Muscle of back (tissue), 11 donors: ENCODE measurements around the gene IMPA2. TPM values are rescaled to one million over a fixed set of nuclear protein-coding genes. Genes with fewer than 3 reads are reported as not detected.
"Not testable (repeated sequence)": the region's sequence is repeated elsewhere in the genome, so short reads cannot be mapped to it uniquely, and the experiment has no call there.

ENCODE experiments used
- DNase-seq, 3 donors: peaks; one replicate each; pipeline versions ENCODE4 v3.0.0 to v3.0.0-alpha.2; 2013
- polyA plus RNA-seq, 10 donors: library from polyadenylated mRNA; unstranded; fragments of 120-200 nt; gene quantifications; one replicate each; pipeline ENCODE4 v1.2.1, GENCODE V29; 2013; ENCODE audit not compliant: insufficient read length in 10 of 10

Gene IMPA2
- polyA plus RNA-seq, 10 donors = 17.9 to 26.0 (median 19.7) TPM

DNA sequence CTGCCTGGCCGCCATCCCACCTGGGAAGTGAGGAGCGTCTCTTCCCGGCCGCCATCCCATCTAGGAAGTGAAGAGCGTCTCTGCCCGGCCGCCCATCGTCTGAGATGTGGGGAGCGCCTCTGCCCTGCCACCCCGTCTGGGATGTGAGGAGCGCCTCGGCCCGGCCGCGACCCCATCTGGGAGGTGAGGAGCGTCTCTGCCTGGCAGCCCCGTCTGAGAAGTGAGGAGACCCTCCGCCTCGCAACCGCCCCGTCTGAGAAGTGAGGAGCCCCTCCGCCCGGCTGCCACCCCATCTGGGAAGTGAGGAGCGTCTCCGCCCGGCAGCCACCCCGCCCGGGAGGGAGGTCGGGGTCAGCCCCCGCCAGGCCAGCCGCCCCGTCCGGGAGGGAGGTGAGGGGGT lies 21.7 kb upstream of the IMPA2 start:
- DNase-seq = not testable (repeated sequence)

DNA sequence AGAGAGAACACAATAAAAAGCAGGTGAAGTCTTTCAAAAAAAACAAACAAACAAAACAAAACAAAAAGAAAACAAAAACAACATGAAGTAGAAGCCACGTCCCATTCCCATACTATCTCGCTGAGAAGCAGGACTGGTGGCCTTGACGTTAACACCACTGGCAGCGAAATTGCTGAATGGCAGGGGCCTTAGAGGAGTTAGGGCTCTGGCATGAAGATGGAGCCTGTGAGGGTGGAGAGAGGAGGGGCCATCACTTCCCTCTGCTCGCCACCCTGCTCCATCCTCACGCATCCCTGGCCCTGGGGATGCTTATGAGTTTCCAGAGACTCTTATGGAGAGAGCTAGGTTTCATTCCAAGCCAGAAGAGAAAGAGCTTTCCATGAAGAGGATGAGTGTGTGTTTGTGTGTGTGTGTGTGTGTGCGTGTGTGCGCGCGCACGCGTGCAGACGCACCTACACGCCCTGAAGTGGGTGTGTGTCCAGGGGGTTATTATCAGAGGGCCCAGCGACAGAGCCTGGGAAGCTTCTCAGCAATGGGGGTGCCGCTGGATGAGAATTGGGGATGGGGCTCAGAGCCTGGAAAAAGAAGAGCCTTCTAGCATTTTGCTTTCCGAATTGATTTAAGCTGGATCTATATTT lies 20.4 kb upstream of the IMPA2 start:
- DNase-seq = no peak

DNA sequence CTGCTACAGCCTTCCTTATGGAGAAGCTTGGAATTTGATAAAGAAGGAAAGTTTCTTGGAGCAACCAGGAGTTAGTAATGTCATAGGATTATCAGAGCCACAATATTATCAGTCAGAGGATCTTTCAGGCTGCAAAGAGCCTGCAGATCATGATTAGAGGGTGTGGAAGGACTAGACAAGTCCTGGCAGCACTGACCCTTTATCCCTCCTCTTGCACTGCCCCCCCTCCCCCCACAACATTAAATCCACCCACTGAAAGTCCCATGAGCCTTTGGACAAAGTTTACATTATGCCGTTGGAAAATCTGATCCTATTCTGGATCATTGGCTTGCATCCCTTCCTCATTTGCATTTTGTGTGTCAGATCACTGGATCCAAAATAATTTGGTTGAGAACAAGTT lies 18.7 kb upstream of the IMPA2 start:
- peak in 1 of 3 donors; percentile 59 for DNase-seq

DNA sequence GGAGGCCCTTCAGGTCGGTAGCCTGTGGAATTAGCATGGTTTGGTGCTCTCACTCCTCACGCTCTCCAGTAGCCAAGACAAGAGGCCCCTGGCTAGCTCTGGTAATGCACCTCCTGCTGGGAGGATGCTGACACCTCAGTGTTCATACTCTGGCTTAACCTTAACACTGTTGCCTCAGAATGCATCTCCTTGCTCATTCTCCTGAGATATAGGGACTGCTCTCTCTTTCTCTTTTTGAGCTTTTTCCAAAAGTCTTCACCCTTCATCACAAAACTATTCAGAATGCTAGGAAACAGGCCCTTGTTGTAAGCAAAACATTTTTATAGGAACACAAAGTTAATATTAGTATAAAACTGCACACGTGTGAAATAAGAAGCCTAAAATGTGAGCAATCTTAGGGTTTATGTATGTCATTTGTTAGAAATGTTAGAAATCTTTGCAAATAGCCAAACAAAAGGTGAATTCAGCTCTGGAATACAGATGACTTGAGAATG lies 17.3 kb upstream of the IMPA2 start:
- DNase-seq = peak in 1 of 3 donors; percentile 33

DNA sequence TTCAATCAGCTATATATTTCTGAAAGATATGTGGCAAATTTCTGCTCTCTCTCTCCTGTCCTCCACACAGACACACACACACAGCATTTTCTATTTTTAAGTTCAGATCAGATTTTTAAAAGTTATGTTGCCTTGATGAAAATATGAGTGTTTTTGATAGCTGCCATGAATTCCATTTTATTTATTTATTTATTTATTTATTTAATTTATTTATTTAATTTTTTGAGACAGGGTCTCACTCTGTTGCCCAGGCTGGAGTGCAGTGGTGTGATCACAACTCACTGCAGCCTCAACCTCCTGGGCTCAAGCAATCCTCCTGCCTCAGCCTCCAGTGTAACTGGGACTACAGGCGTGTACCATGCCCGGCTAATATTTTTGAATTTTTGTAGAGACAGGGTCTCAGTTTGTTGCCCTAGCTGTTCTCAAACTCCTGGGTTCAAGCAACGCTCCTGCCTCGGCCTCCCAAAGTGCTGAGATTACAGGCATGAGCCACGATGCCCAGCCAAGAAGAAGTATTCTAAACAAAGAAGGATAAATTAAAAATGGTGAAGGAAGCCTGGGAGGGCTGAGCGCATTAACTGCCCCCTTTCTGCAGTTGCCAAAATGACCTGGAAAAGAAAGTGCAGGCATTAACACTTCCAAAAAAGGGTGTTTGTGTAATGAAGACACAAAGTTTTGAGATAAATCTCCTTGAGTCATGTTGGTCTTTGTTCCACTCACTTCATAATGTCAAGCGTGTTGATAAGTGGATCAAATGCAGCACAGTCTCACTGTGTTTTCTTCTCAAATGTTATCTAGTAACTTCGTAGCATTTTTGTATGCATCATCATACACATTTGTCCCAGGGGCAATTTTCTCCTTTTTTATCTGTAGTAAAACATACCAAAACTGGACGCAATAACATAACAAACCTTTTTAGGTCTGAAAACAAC lies 11.1 kb upstream of the IMPA2 start:
- no peak for DNase-seq

DNA sequence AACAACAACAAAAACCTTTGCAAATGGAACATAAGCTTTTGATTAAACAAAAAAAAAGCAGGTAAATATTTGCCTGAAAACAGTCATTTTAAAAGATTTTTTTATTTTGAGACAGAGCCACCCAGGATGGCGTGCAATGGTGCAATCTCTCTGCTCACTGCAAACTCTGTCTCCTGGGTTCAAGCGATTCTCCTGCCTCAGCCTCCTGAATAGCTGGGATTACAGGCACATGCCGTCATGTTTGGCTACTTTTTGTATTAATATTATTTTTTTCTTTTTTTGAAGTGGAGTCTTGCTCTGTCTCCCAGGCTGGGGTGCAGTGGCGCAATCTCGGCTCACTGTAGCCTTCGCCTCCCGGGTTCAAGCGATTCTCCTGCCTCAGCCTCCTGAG lies 10.5 kb upstream of the IMPA2 start:
- not testable (repeated sequence) for DNase-seq

DNA sequence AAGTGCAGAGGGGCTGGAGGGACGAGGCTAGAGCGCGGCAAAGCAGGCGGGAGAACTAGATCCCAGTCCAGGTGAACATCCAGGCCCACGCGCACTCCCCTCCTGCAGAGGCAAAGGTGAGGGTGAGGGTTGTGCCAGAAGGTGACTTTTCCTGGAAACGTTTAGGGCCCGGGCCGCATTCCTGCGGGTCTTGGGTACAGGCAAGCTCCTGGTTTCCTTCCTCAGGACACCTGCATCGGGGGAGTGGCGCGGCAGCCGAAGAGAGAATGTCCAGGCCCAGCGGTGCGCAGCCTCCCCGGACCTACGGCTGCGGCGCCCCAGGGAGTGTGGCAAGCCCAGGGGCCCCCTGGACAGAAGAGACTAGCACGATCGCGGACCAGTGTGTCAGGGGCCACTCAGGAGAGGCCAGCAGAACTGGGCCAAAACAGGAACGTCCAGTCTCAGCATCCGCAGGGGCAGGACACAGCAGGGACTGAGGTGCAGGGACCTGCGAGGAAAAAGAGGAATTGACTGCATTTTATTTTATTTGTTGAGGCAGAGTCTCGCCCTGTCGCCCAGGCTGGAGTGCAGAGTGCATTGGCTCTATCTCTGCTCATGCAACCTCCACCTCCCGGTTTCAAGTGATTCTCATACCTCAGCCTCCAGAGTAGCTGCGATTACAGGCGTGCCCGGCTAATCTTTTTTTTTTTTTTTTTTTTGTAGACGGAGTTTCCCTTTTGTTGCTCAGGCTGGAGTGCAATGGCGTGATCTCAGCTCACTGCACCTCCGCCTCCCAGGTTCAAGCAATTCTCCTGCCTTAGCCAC lies 8.7 kb upstream of the IMPA2 start:
- DNase-seq = no peak

DNA sequence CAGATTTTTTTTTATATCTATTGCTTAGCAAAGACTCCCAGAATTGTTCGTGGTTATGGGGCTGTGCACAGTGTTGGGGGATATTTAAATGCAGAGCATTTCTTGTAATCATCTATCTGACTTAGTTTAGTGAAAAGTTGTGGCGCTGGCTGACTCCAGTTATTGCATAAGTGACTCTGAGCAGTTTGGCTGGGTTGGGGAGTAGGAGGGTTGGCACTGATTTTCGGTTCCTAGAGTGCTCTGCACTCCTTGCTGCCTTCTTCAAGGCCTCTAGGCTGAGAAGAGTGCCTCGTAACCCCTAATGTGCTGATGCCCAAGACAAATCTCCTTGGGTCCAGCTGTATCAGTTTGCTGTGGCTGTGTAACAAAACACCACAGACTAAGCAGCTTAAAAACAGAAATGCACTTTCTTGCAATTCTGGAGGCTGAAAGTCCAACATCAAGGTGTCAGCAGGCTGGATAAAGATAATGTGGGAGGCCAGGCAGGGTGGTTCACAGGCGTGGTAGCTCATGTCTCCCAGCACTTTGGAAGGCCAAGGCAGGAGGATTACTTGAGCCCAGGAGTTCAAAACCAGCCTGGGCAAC lies 6.5 kb upstream of the IMPA2 start:
- no peak for DNase-seq

DNA sequence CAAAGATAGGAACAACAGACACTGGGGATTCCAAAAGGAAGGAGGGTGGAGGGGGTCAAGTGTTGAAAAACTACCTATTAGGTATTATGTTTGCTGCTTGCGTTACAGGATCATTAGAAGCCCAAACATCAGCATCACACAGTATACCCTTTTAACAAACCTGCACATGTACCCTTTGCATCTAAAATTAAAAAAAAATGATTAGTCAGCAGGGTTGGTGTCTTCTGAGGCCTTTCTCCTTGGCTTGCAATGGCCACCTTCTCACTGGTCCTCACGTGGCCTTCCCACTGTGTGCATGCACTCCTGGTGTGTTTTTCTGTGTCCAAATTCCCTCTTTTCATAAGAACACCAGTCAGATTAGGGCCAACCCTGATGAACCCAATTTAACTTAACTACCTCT lies 5.6 kb upstream of the IMPA2 start:
- no peak for DNase-seq

DNA sequence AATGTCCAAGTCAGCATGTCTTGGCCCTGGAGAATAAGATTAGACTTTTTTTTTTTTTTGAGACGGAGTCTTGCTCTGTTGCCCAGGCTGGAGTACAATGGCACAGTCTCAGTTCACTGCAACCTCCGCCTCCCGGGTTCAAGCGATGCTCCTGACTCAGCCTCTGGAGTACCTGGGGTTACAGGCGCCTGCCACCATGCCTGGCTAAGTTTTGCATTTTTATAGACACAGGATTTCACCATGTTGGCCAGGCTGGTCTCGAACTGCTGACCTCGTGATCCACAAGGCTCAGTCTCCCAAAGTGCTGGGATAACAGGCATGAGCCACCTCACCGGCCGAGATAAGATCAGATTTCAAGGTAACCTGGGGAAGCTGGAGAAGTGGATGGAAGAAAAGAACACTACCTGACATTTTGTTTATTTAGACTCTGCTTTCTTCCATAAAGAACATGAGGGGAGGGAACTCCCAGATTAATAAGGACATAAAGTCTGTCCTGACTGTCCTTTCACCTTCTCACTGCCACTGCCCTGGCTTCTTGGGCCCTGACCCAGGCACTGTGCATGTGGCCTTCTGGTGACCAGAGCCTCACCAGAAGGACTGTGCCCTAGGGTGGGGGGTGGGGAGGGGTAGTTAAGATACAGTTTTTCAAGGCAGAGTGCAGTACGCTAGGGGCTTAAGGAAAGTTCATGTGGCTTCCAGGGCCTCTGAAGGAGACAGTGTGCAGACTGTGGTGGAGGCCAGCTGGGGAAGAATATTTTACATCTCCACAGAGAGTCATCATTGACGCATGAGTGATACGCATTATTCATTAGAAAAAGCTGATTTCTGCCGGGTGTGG lies 4.8 kb upstream of the IMPA2 start:
- DNase-seq = peak; percentile 66 to 79 (median 78)

DNA sequence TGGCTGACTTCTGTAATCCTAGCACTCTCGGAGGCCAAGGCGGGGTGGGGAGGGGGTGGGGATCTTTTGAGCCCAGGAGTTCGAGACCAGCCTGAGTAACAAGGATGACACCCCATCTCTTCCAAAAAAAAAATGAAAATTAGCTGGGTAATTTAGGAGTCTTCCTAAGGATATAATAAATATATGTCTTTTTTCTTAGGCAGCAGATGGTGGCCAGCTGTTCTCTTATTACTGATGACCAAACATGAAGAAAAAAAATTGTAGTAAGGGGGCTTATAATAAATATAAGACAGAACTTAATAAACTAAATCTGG lies 4.2 kb upstream of the IMPA2 start:
- no peak for DNase-seq

DNA sequence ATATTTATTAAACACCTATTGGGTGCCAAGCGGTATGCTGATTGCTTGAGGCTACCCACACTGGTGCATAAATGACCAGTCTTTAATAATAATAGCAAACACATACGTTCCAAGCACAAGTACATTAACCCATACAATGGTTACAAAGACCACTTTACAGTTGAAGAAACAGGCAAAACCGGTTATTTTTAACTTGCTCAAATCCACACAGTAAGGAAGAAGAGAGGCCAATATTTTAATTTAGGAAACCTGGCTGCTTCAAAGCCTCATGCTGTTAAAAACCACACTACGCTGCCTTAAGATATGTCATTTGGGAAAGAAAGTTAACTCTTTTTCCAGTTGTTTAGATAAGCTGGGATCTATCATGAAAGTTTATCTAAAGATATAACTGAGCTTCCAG lies 2.4 kb upstream of the IMPA2 start:
- no peak for DNase-seq

DNA sequence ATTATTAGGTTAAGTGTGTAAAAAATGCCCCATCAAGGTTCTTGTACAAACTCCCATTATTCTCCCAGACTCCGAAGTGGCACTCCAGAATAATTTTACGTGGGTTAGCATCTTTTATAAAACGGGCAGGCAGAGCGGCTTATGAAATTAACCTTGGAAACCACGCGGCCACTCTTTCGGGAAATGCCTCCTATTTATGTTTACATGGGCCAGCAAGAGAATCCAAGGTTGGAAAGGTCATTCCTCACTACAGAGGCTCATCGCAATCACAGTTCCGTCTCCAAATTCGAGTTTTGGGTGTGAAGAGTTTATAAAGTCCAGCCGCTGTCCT lies 1.2 kb upstream of the IMPA2 start:
- DNase-seq = no peak

DNA sequence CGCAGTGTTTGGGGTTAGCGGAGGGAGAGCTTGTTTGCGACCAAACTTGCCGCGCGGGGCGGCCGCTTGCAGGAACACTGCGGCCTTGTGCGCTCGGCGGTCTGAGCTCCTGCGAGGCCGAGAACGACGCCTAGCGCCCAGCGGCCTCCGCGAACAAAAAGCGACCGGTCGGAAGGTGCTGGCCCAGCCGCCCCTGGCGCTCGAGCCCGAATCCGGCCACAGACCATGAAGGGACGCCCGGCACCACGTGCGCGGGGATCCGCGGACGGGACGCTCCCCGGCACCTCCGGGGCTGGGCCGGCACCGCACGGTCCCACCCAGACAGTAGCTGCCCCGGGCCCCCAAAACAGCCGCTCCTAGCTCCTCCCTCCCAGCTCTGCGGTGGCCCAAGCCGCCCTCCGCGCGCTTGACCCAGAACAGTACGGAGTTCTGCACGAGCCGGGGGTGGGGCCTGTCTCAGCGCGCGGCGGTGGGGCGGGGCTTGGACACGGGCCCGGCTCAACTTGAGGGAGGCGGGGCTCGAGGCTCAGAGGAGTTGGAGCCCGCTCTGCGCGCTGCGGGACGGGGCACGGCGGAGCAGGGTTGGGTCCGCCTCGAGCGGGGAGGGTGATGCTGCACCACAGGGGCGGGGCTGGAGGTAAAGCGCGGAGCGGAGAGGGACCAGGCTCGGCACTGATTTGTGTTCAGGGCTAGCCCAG lies 664 bp upstream of the IMPA2 start:
- peak; percentile 94 to 98 (median 98) for DNase-seq

DNA sequence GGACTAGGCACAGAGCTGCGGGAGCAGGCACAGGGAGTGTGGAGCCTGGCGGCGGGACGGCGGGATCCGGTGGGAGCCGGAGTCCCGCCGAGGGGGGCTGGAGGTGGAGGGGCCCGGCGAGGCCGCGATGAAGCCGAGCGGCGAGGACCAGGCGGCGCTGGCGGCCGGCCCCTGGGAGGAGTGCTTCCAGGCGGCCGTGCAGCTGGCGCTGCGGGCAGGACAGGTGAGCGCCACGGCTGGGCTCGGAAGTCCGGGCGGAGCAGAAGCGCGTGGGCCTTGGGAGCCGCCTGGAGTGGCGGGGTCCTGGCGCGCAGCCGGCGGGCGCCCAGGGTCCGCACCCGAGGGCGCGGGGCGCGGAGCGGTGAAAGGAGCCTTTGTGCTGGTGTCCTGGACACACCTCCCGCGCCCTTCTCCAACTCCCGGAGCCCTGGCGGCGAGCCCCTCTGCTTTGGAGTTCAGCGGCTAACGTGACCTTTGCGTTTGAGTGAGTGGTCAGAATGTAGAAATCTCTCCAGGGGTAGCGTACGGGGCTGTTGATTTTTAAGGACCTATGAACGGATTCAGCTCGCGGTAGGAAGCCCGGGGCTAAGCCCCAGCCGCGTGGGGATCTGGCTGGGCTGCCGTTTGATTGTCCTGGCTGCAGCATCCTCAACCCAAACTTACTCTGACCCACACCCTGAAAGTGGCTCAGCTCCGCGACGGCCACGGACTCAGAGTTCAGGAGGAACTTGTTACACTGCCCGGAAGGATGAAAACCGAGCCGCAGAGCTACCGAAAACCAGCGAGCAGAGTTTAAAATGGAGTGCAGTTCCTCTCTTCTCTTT lies 448 bp downstream of the IMPA2 start:
- peak in 2 of 3 donors; percentile 51 to 76 for DNase-seq

DNA sequence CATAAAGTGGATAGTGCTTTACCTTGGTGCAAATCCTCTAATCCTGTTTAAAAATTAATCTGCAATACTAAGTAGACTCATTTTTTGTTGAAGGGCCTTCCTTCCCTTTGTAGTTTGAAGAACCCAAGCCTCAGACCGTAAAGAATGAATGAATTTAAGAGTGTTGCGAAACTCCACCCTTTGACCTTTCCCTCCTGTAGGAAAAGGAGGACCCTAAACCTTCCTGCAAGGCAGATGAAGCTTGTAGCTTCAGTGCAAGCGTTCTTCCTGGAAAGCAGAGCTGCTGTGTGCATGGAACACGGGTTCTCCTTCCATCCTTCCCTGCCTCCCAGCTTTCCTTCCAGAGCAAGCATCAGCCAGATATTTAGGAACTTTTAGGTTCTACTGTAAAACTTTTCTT lies 1.7 kb downstream of the IMPA2 start:
- DNase-seq = no peak

DNA sequence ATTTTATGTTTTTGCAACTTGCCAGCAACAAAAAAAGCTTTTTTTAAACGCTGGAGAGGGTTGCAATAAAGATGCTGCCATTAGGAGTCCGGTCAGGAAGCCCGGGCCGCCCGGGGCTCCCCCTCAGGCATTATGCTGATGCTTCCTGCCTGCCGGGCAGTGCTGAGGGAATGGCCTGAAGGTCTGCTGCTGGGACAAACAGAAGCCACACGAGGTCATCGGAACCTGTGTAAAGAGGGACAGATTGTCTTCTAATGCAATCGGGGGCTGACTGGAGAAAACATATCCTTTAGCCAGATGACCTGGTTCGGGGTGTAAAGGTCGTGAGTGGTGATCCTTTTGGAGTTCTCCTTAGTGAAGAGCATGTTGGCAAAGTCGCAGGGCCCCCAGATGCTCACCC lies 2.3 kb downstream of the IMPA2 start:
- no peak for DNase-seq

DNA sequence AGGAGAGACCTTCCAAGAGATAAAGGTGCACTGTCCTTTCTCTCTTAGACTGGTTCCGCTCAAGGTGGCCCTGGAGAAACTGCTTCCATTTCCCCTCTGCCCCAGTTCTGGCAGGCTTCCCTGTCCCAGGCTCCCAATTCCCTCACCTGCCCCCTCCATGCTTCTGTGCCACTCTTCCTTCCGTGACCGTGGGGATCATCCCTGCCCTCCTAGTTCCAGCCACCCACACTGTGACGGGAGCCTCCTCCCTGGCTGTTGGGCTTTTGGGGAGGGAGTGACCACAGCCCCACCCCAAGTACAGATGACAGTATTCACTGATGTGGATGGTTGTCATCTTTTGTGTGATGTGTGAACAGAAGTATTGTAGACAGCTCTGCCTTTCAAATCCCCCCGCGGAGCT lies 2.8 kb downstream of the IMPA2 start:
- DNase-seq = no peak

DNA sequence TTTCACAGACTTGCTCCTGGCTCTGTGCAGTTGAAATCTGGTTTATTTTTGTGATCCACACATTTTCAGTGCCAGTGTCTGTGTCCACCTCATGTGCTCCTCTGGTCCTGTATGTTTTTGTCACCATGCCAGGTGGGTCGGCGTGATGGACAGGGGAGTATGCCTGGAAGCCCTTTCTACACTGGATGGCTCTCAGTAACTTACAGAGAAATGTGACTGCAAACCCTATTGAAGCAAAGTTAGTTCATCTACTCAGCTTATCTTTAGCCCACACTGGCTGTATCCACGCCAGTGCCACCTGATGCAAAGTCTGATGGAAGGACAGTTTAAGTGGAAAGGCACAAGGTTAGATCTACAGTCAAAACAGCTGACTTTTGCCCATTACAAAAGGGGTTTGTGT lies 4.3 kb downstream of the IMPA2 start:
- DNase-seq = no peak

DNA sequence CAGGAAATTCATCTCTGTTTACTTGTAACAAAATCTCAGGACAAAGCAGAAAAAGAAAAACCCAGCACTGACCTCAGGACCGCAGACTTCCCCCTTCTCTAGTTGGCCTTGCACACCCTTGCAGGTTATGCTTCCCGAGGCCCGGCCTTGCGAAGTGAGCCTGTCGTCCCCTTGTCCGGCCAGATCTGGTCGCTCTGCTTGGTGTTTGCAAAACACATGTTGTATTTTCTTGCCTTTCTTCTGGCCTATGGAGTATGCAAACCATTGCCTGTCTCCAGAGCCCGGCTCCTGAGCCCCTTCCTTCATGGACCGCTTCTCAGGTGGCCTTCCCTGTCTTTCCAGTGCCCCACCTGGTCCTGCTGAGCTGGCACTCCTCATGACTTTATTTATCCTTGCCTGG lies 4.8 kb downstream of the IMPA2 start:
- DNase-seq = no peak
